SU-DHL-6 (cell line): ENCODE results near the gene KPNA1.
A peak's percentile ranks its signal among the peaks of the same experiment; 100 is the strongest.

Experiments
- H2AFZ ChIP-seq: fragments of 200-600 bp; sonication (generic); 2 replicates; pipeline ENCODE4 v1.6.1; 2014; ENCODE audit warnings: low read depth, mild to moderate bottlenecking, moderate library complexity, mixed read lengths, antibody characterized with exemption, low read length; ENCODE audit not compliant: severe bottlenecking
- H3F3A ChIP-seq: fragments of 200-600 bp; shearing (Covaris generic); 2 replicates; pipeline ENCODE4 v1.6.0; 2016; ENCODE audit warnings: antibody characterized with exemption, mild to moderate bottlenecking; ENCODE audit not compliant: insufficient read depth
- H3K27ac ChIP-seq: fragments of 200-600 bp; sonication (generic); 2 replicates; pipeline ENCODE4 v1.5.1; 2016; ENCODE audit warnings: low read depth, mild to moderate bottlenecking, low read length, moderate library complexity, mixed read lengths
- H3K27me3 ChIP-seq: fragments of 200-600 bp; sonication (generic), shearing (Covaris generic); 2 replicates; pipeline ENCODE4 v1.6.0; 2014; ENCODE audit warnings: mild to moderate bottlenecking, low read length
- H3K36me3 ChIP-seq: fragments of 200-600 bp; sonication (generic); 2 replicates; pipeline ENCODE4 v1.6.1; 2014; ENCODE audit warnings: mild to moderate bottlenecking, low read length, mixed read lengths
- H3K4me2 ChIP-seq: fragments of 300-600, 200-600 bp; shearing (Covaris generic), sonication (generic); 2 replicates; pipeline ENCODE4 v1.6.0; 2014; ENCODE audit warnings: low read length, low read depth, mild to moderate bottlenecking; ENCODE audit not compliant: poor library complexity, severe bottlenecking
- H3K4me3 ChIP-seq: fragments of 200-600 bp; sonication (generic); 2 replicates; pipeline ENCODE4 v1.5.1; 2014; ENCODE audit warnings: antibody characterized with exemption, low read length, mild to moderate bottlenecking, mixed read lengths; ENCODE audit not compliant: insufficient read depth, poor library complexity, severe bottlenecking
- H3K79me2 ChIP-seq: fragments of 200-600 bp; sonication (generic); 2 replicates; pipeline ENCODE4 v1.6.1; 2014; ENCODE audit warnings: mild to moderate bottlenecking, low read length, moderate library complexity; ENCODE audit not compliant: insufficient read depth
- H3K9ac ChIP-seq: fragments of 200-600 bp; sonication (generic); 2 replicates; pipeline ENCODE4 v1.7.0; 2014; ENCODE audit warnings: mild to moderate bottlenecking, low read length
- H3K9me2 ChIP-seq: fragments of 200-600 bp; sonication (generic); replicated peaks from 2 replicates; pipeline ENCODE4 v1.6.1; 2014; ENCODE audit warnings: low read length; ENCODE audit not compliant: insufficient read depth
- H3K9me3 ChIP-seq: fragments of 200-600 bp; sonication (generic); 2 replicates; pipeline ENCODE4 v1.6.1; 2014; ENCODE audit warnings: low read length, mixed read lengths; ENCODE audit not compliant: insufficient read depth
- H4K20me1 ChIP-seq: fragments of 200-600 bp; sonication (generic); 2 replicates; pipeline ENCODE4 v1.6.1; 2014; ENCODE audit warnings: low read depth, mild to moderate bottlenecking, antibody characterized with exemption, low read length, moderate library complexity, mixed read lengths
- CTCF ChIP-seq: fragments of 200-600 bp; sonication (generic); IDR thresholded peaks from one replicate; pipeline ENCODE4 v1.5.1; 2017; ENCODE audit warnings: antibody characterized with exemption, mild to moderate bottlenecking, low read length, moderate library complexity; ENCODE audit not compliant: insufficient read depth, poor library complexity, severe bottlenecking
- EZH2phosphoT487 ChIP-seq: fragments of 200-600 bp; sonication (generic), shearing (Covaris generic); conservative IDR thresholded peaks from 2 replicates; pipeline ENCODE4 v1.6.1; 2018; ENCODE audit warnings: mild to moderate bottlenecking, antibody characterized with exemption, low read length, moderate library complexity, mixed read lengths

The KPNA1 gene

GRCh38 chr3:122387709-122388108 lies 127.0 kb downstream of the KPNA1 start:
- Histone ChIP-seq H3K27ac (no peak overlapping the region), H3F3A (peaks cover 11% of the 10 kb centered on the region), H3K9me2 (no peaks in the 10 kb centered on the region), H3K4me2 (no peak overlapping the region), H2AFZ (no peak overlapping the region), H3K9ac (no peak overlapping the region), H4K20me1 (no peaks in the 10 kb centered on the region), H3K4me3 (no peak overlapping the region), H3K36me3 (peaks cover 9% of the 10 kb centered on the region), H3K27me3 (no peaks in the 10 kb centered on the region), H3K79me2 (peaks cover 57% of the 10 kb centered on the region), H3K9me3 (no peaks in the 10 kb centered on the region)
- TF ChIP-seq CTCF (no peak), EZH2phosphoT487 (no peak)

- Histone ChIP-seq H3K9me2 (no peaks in the 10 kb centered on the region), H3K79me2 (peaks cover 79% of the 10 kb centered on the region), H3F3A (no peaks in the 10 kb centered on the region; the same call in 1 of the 2 replicates), H3K9me3 (no peaks in the 10 kb centered on the region), H3K36me3 (peaks cover 9% of the 10 kb centered on the region), H3K27me3 (no peaks in the 10 kb centered on the region), H4K20me1 (no peaks in the 10 kb centered on the region), H2AFZ (peak within 1 kb of the TSS; percentile 78), H3K4me3 (peak within 1 kb of the TSS; percentile 86), H3K4me2 (peak within 1 kb of the TSS; percentile 96), H3K9ac (peak within 1 kb of the TSS; percentile 76), H3K27ac (peak within 1 kb of the TSS; percentile 63)
- no peak for TF ChIP-seq EZH2phosphoT487
- TF ChIP-seq CTCF = peak; percentile 75
These were observed 130.7 kb downstream of the KPNA1 start, which contains the start of gene FAM162A for GRCh38 chr3:122383771-122384697. FAM162A (plus strand) TSS chr3:122384182; CDS start chr3:122384266, 84 bp downstream.

GRCh38 chr3:122382888-122383666 lies 131.7 kb downstream of the KPNA1 start, which contains the start of gene MIX23:
MIX23 (minus strand) TSS chr3:122383231; CDS start chr3:122383224, 7 bp downstream.
- H3K36me3 ChIP-seq = peaks cover 9% of the 10 kb centered on the region
- H3K4me2 ChIP-seq = peak within 1 kb of the TSS; percentile 96
- peak within 1 kb of the TSS; percentile 76 for H3K9ac ChIP-seq
- H4K20me1 ChIP-seq = no peaks in the 10 kb centered on the region
- H2AFZ ChIP-seq = peak within 1 kb of the TSS; percentile 78
- H3K9me2 ChIP-seq = no peaks in the 10 kb centered on the region
- peaks cover 89% of the 10 kb centered on the region for H3K79me2 ChIP-seq
- peak within 1 kb of the TSS; percentile 86 for H3K4me3 ChIP-seq
- H3K27ac ChIP-seq = peak within 1 kb of the TSS; percentile 63
- no peaks in the 10 kb centered on the region; the same call in 1 of the 2 replicates for H3F3A ChIP-seq
- no peak for TF ChIP-seq EZH2phosphoT487
- no peak for TF ChIP-seq CTCF
- H3K9me3 ChIP-seq = no peaks in the 10 kb centered on the region
- H3K27me3 ChIP-seq = no peaks in the 10 kb centered on the region
